ENCODE measurements around the gene CPT1A. TPM values are rescaled to one million over a fixed set of nuclear protein-coding genes. Genes with fewer than 3 reads are reported as not detected.
A peak's percentile ranks its signal among the peaks of the same experiment; 100 is the strongest.

The CPT1A gene
- total RNA-seq, 1 experiment from 2014 or later = 1.7 TPM

- in situ Hi-C loops (cut with HindIII; ENCODE audit: low pct_unique_long_range_greater_than_20kb, low sequenced_read_pairs) = no loop called here
- peak; percentile 95 for DNase-seq (ENCODE audit: low read depth, low spot score)
Measured at GRCh38 chr11:68839054-68839865, 2.5 kb downstream of the CPT1A start.

- in situ Hi-C loops (cut with HindIII; ENCODE audit: low pct_unique_long_range_greater_than_20kb, low sequenced_read_pairs) = no loop called here
- no peak for DNase-seq (ENCODE audit: low read depth, low spot score)
Measured at GRCh38 chr11:68838572-68838964, 3.1 kb downstream of the CPT1A start.

- no peak for DNase-seq (ENCODE audit: low read depth, low spot score)
- in situ Hi-C loops (cut with HindIII; ENCODE audit: low pct_unique_long_range_greater_than_20kb, low sequenced_read_pairs) = no loop called here
Measured at GRCh38 chr11:68837583-68838571, 3.8 kb downstream of the CPT1A start.

GRCh38 chr11:68835749-68836148 lies 6.0 kb downstream of the CPT1A start:
- DNase-seq (ENCODE audit: low read depth, low spot score) = no peak
- in situ Hi-C loops (cut with HindIII; ENCODE audit: low pct_unique_long_range_greater_than_20kb, low sequenced_read_pairs) = no loop called here

- DNase-seq (ENCODE audit: low read depth, low spot score) = no peak
- in situ Hi-C loops (cut with HindIII; ENCODE audit: low pct_unique_long_range_greater_than_20kb, low sequenced_read_pairs) = no loop called here
Measured at GRCh38 chr11:68835328-68835727, 6.4 kb downstream of the CPT1A start.

- no peak for DNase-seq (ENCODE audit: low read depth, low spot score)
- in situ Hi-C loops (cut with HindIII; ENCODE audit: low pct_unique_long_range_greater_than_20kb, low sequenced_read_pairs) = no loop called here
Measured at GRCh38 chr11:68832476-68833181, 9.1 kb downstream of the CPT1A start.

GRCh38 chr11:68831124-68831523 lies 10.6 kb downstream of the CPT1A start:
- in situ Hi-C loops (cut with HindIII; ENCODE audit: low pct_unique_long_range_greater_than_20kb, low sequenced_read_pairs) = no loop called here
- no peak for DNase-seq (ENCODE audit: low read depth, low spot score)

- in situ Hi-C loops (cut with HindIII; ENCODE audit: low pct_unique_long_range_greater_than_20kb, low sequenced_read_pairs) = no loop called here
- DNase-seq (ENCODE audit: low read depth, low spot score) = no peak
Measured at GRCh38 chr11:68829581-68829980, 12.1 kb downstream of the CPT1A start.

- in situ Hi-C loops (cut with HindIII; ENCODE audit: low pct_unique_long_range_greater_than_20kb, low sequenced_read_pairs) = no loop called here
- no peak for DNase-seq (ENCODE audit: low read depth, low spot score)
Measured at GRCh38 chr11:68828957-68829356, 12.8 kb downstream of the CPT1A start.

GRCh38 chr11:68828155-68828931 lies 13.4 kb downstream of the CPT1A start:
- DNase-seq (ENCODE audit: low read depth, low spot score) = no peak
- in situ Hi-C loops (cut with HindIII; ENCODE audit: low pct_unique_long_range_greater_than_20kb, low sequenced_read_pairs) = no loop called here

- DNase-seq (ENCODE audit: low read depth, low spot score) = peak; percentile 46
- in situ Hi-C loops (cut with HindIII; ENCODE audit: low pct_unique_long_range_greater_than_20kb, low sequenced_read_pairs) = no loop called here
Measured at GRCh38 chr11:68827733-68828132, 14.0 kb downstream of the CPT1A start.

GRCh38 chr11:68826726-68827125 lies 15.0 kb downstream of the CPT1A start:
- in situ Hi-C loops (cut with HindIII; ENCODE audit: low pct_unique_long_range_greater_than_20kb, low sequenced_read_pairs) = no loop called here

GRCh38 chr11:68825571-68825970 lies 16.1 kb downstream of the CPT1A start:
- no peak for DNase-seq (ENCODE audit: low read depth, low spot score)
- in situ Hi-C loops (cut with HindIII; ENCODE audit: low pct_unique_long_range_greater_than_20kb, low sequenced_read_pairs) = no loop called here

More at GRCh38 chr11:68826726-68827125, 15.0 kb downstream of the CPT1A start:
- DNase-seq (ENCODE audit: low read depth, low spot score) = no peak

- in situ Hi-C loops (cut with HindIII; ENCODE audit: low pct_unique_long_range_greater_than_20kb, low sequenced_read_pairs) = no loop called here
- no peak for DNase-seq (ENCODE audit: low read depth, low spot score)
Measured at GRCh38 chr11:68822546-68822945, 19.2 kb downstream of the CPT1A start.

GRCh38 chr11:68821670-68822069 lies 20.0 kb downstream of the CPT1A start:
- no peak for DNase-seq (ENCODE audit: low read depth, low spot score)
- in situ Hi-C loops (cut with HindIII; ENCODE audit: low pct_unique_long_range_greater_than_20kb, low sequenced_read_pairs) = no loop called here

- peak; percentile 67 for DNase-seq (ENCODE audit: low read depth, low spot score)
- in situ Hi-C loops (cut with HindIII; ENCODE audit: low pct_unique_long_range_greater_than_20kb, low sequenced_read_pairs) = no loop called here
Measured at GRCh38 chr11:68819362-68819761, 22.4 kb downstream of the CPT1A start.

GRCh38 chr11:68818181-68818580 lies 23.5 kb downstream of the CPT1A start:
- DNase-seq (ENCODE audit: low read depth, low spot score) = no peak
- in situ Hi-C loops (cut with HindIII; ENCODE audit: low pct_unique_long_range_greater_than_20kb, low sequenced_read_pairs) = no loop called here

Data from SK-MEL-5 (cell line).